Stimulated activated CD4-positive, alpha-beta T cell treated with anti-CD3 and anti-CD28 coated beads, Interleukin-4, amount 100 ng/mL, for 1 hour (primary cell): ENCODE data around the gene NUDT12.

ENCODE experiments used
- DNase-seq: peaks from one replicate; pipeline ENCODE4 v3.0.0-alpha.2; 2020

NUDT12 gene

GRCh38 chr5:103539376-103540330 lies 22.9 kb downstream of the NUDT12 start:
- DNase-seq: no peak

DNA sequence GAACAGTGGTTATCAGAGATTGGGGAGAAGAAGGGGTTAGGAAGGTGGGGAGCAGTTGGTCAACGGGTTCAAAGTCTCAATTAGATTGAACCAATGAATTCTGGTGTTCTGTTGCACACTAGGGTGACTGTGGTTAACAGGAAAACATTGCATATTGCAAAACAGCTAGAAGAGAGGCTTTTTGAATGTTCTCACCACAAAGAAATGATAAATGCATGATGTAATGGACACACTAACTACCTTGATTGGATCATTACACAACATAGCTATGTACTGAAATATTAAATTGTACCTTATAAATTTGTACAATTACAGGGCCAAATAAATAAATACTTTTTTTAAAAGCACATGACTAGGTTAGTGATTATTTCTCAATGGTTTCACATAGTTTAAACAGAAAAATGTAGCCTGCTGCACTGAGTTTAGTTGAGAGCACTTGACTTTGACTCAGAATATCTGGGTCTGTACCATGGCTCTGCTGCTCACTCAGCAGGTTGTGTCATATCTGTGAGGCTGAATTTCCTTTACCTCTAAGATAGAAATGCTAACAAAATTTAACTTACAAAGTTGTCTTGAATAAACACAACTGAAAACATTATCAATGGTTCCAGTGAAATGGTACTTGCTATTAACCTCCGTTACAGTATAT lies 30.4 kb downstream of the NUDT12 start:
- no peak for DNase-seq

- DNase-seq: no peak
Measured at GRCh38 chr5:103526164-103526915, 36.2 kb downstream of the NUDT12 start.

DNA sequence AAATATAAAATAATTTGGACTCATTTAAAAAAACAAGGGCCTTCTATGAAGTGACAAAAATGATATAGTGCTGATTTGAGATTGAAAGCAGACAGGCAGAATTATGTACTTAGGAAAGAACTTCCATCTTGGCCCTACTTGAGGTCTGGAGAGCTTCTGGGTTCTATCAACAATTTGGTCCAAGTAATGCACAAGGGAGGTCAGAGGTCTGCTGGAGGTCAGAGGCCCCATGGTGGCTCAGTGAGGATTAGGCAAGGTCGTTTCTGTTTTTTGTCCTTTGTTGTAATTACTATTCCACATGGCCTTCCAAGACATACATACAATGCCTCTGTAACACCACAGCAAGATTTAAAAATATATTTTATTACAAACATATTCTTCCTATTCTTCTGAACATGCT lies 37.2 kb downstream of the NUDT12 start:
- DNase-seq: no peak

GRCh38 chr5:103523319-103523718 lies 39.3 kb downstream of the NUDT12 start:
- DNase-seq: no peak

DNA sequence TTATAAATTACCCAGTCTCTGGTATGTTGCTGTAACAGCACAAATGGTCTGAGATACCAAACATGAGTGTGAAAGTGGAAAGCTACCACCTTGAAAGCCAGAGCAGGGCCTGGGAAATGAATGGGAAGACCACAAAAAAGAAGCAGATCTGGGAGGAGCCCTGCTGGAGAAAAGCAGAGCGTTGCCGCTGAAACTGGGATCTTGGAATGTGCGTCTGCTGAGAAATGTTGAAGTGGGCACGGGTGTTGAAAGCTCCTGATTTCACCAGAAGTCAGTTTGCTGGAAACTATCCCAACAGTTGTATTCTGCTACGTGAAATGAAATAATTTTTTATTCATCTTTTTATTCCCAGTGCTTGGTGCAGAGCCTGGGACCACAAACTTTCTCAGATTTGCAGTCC lies 40.0 kb downstream of the NUDT12 start:
- no peak for DNase-seq

DNA sequence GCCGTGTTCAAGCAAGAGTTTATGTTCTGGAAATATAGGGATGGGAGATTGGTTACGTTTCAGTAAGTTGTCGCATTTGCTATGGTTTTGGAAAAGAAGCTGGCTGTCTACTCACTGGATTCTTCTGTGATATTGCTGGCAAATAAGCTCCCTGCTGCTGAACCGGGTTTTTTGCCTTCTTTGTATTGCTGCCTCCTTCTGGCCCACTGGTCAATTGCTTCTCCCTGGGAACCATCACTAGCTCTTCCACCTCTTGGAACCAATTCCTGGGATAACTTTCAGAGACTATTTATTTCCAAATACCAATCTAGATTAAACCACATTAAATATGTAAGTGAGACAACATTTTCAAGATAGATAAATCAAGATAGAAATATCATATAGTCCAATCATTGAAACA lies 43.0 kb downstream of the NUDT12 start:
- no peak for DNase-seq

DNA sequence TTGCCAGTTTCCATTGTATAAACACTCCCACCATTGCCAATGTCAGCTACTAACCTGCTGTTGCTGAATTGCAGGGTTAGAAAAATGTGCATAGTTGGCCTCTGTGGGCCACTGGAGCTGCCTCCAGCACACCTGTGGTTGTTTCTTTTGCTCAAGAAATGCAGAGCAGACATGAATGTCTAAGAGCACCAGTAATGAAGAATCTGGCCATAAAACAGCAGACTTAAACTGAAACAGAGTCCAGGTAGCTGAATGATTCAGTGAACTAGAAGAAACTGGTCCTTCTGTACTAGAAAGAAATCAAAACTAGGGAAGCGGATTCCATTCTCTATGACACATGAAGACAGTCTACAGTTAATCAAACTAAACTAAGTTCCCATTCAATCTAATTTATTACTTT lies 48.2 kb downstream of the NUDT12 start:
- DNase-seq: no peak

DNA sequence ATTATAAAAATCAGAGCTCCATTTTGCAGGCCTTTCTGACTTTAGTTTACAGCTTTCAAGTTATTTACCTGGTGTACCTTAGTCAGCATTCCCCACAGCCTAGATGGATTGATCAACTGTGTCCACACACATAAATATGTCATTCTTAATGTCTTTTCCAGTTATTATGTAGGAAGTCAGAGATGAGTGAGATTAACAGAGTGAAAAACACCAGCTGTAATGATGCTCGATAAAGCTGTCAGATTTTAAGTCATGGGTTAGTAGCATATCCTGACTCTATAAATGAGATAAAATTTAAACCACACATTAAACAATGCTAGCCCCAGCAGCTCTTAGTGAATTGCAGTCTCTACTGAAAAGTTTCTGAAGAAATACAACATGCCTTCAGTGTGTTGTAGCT lies 48.9 kb downstream of the NUDT12 start:
- DNase-seq: no peak

GRCh38 chr5:103512500-103512899 lies 50.1 kb downstream of the NUDT12 start:
- no peak for DNase-seq

- no peak for DNase-seq
Measured at GRCh38 chr5:103511554-103511885, 51.1 kb downstream of the NUDT12 start.

- DNase-seq: no peak
Measured at GRCh38 chr5:103510851-103511553, 51.6 kb downstream of the NUDT12 start.

- no peak for DNase-seq
Measured at GRCh38 chr5:103505581-103506305, 56.8 kb downstream of the NUDT12 start.

DNA sequence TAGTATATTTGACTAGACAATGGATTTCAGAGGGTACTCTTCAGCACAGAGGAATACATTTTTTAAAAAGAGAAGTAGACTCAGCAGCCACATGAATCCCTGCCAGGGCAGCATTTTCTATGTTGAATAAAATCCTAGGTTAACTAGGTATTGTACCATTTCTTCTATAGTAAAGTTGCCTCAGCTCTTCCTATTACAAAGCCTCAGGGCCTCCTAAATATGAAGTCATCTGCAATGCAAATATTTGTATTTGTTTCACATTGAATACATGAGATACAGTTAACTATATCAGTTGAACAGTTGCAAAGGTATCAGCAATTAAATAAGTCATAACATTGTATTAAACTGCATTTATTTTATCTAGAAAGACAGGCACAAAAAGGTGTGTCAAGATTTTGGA lies 59.5 kb downstream of the NUDT12 start:
- no peak for DNase-seq

DNA sequence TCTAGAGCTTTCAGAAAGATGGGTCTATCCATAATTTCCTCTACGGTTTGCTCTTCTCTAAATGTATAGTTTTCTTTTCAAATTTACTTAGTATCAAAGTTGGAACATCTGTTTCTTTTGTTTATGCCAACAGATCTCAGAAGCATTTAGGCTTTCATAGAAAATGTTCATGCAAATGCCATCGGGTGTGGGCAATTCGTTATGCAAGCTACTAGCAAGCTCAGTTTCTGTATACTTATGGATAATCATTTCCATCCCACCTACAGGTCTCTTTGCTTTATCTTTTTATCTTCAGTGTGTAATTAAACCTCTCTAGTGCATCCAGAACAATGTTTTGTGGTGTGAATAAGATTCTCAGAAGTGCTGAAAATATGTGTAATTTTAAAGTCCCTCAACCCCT lies 59.9 kb downstream of the NUDT12 start:
- DNase-seq: no peak
